C4-2B (cell line): ENCODE data around the gene SYNE4.

ENCODE experiments used
- ZFX ChIP-seq: fragments of 450-650 bp; IDR thresholded peaks from 2 replicates; pipeline ENCODE4 v1.6.1; 2017
- TF ChIP-seq, protein P1 (sequence below): fragments of 450-650 bp; conservative IDR thresholded peaks from 2 replicates; pipeline ENCODE4 v1.5.1; 2017; ENCODE audit warnings: mild to moderate bottlenecking

DNA sequence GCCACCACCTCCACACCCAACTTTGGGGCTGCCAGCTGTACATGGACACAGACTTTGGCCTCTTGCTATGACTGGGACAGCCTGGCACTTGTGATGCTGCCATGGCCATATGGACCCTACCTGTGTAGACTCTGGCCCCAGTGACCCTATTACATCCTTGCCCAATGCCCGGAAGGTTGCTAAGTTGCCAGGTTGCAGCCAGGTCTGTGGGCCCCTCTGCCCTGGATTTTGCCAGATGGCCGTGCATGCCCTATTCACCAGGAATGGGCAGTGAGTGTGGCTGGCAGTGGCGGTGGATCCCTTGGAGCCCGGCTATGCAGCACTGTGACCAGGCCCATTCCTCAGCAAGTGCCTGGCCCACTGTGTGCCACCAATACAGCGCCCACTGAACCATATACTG lies 22.5 kb downstream of the SYNE4 start:
- TF ChIP-seq, protein P1, sequence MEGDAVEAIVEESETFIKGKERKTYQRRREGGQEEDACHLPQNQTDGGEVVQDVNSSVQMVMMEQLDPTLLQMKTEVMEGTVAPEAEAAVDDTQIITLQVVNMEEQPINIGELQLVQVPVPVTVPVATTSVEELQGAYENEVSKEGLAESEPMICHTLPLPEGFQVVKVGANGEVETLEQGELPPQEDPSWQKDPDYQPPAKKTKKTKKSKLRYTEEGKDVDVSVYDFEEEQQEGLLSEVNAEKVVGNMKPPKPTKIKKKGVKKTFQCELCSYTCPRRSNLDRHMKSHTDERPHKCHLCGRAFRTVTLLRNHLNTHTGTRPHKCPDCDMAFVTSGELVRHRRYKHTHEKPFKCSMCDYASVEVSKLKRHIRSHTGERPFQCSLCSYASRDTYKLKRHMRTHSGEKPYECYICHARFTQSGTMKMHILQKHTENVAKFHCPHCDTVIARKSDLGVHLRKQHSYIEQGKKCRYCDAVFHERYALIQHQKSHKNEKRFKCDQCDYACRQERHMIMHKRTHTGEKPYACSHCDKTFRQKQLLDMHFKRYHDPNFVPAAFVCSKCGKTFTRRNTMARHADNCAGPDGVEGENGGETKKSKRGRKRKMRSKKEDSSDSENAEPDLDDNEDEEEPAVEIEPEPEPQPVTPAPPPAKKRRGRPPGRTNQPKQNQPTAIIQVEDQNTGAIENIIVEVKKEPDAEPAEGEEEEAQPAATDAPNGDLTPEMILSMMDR: no peak
- no peak for TF ChIP-seq ZFX
